Erythroblast (primary cell): ENCODE data around the gene OR1E2.

ENCODE experiments used
- GATA1 ChIP-seq: IDR thresholded peaks from 2 replicates; pipeline ENCODE4 v1.6.1; 2011; ENCODE audit warnings: low read depth, mild to moderate bottlenecking, control low read depth, low read length, moderate library complexity
- POLR2A ChIP-seq: IDR thresholded peaks from 2 replicates; pipeline ENCODE4 v1.6.1; 2011; ENCODE audit warnings: mild to moderate bottlenecking, low read length

DNA sequence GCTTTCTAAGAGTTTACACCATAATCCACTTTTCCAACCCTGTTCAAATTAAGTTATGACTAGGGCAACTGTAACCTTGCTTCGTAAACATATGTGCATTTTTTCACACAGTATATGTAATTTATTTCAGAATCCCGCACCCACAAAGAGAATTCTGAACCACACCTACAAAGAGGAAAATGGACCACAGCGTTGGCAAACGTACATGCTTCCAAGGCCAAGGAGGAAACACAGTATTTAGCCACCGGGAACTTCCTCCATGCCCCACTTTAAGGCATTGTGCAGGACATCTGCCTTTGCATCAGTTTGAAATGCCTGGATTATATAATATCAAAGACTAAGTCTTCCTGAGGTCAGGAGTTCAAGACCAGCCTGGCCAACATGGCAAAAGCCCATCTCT lies 35.9 kb upstream of the OR1E2 start:
- TF ChIP-seq POLR2A (no peak), GATA1 (no peak)
